ENCODE data around the gene ZHX3. TPM values are rescaled to one million over a fixed set of nuclear protein-coding genes. Genes with fewer than 3 reads are reported as not detected.

The ZHX3 gene
- total RNA-seq, 1 donor from 2014 or later = 34.5 TPM

GRCh38 chr20:41352106-41352505 lies 34.6 kb upstream of the ZHX3 start:
- H3K4me3 ChIP-seq = no peak overlapping the region
- H3K4me1 ChIP-seq = no peaks in the 10 kb centered on the region
- DNase-seq (no peak), ATAC-seq (no peak)
- peaks cover 38% of the 10 kb centered on the region for H3K36me3 ChIP-seq
- no peaks in the 10 kb centered on the region for H3K9me3 ChIP-seq
- no peak for TF ChIP-seq CTCF (IDR thresholded peaks at IDR 0.05)
- H3K27ac ChIP-seq = no peak overlapping the region
- intact Hi-C loops (cut with DNase I) = no loop called here
- no peaks in the 10 kb centered on the region for H3K27me3 ChIP-seq (ENCODE audit: low read depth)

GRCh38 chr20:41350408-41350962 lies 33.0 kb upstream of the ZHX3 start:
- H3K27me3 ChIP-seq (ENCODE audit: low read depth) = no peaks in the 10 kb centered on the region
- H3K4me3 ChIP-seq = no peak overlapping the region
- TF ChIP-seq CTCF (IDR thresholded peaks at IDR 0.05) = no peak
- peaks cover 32% of the 10 kb centered on the region for H3K36me3 ChIP-seq
- DNase-seq (no peak), ATAC-seq (no peak)
- no peaks in the 10 kb centered on the region for H3K4me1 ChIP-seq
- no peaks in the 10 kb centered on the region for H3K9me3 ChIP-seq
- H3K27ac ChIP-seq = no peak overlapping the region
- intact Hi-C loops (cut with DNase I) = no loop called here

GRCh38 chr20:41349943-41350342 lies 32.4 kb upstream of the ZHX3 start:
- no peaks in the 10 kb centered on the region for H3K4me1 ChIP-seq
- H3K36me3 ChIP-seq = peaks cover 32% of the 10 kb centered on the region
- no peak for DNase-seq
- H3K27me3 ChIP-seq (ENCODE audit: low read depth) = no peaks in the 10 kb centered on the region
- intact Hi-C loops (cut with DNase I) = no loop called here
- H3K9me3 ChIP-seq = no peaks in the 10 kb centered on the region
- no peak overlapping the region for H3K4me3 ChIP-seq
- no peak for TF ChIP-seq CTCF (IDR thresholded peaks at IDR 0.05)
- no peak for ATAC-seq
- no peak overlapping the region for H3K27ac ChIP-seq

GRCh38 chr20:41349266-41349665 lies 31.7 kb upstream of the ZHX3 start:
- Histone ChIP-seq H3K4me3 (no peak overlapping the region), H3K27me3 (ENCODE audit: low read depth) (no peaks in the 10 kb centered on the region), H3K36me3 (peaks cover 32% of the 10 kb centered on the region), H3K9me3 (no peaks in the 10 kb centered on the region), H3K27ac (no peak overlapping the region), H3K4me1 (no peaks in the 10 kb centered on the region)
- intact Hi-C loops (cut with DNase I) = no loop called here
- DNase-seq (no peak), ATAC-seq (no peak)
- TF ChIP-seq CTCF (IDR thresholded peaks at IDR 0.05) = no peak

- Histone ChIP-seq H3K4me1 (no peaks in the 10 kb centered on the region), H3K36me3 (peaks cover 32% of the 10 kb centered on the region), H3K9me3 (no peaks in the 10 kb centered on the region), H3K27ac (no peak overlapping the region), H3K4me3 (no peak overlapping the region), H3K27me3 (ENCODE audit: low read depth) (no peaks in the 10 kb centered on the region)
- DNase-seq (no peak), ATAC-seq (no peak)
- TF ChIP-seq CTCF (IDR thresholded peaks at IDR 0.05) = no peak
- intact Hi-C loops (cut with DNase I) = no loop called here
Measured at GRCh38 chr20:41348430-41349172, 31.1 kb upstream of the ZHX3 start.
